H54 (cell line): ENCODE results near the gene UST.

Experiments
- DNase-seq: peaks from one replicate; pipeline ENCODE4 v3.0.0; 2011; ENCODE audit warnings: low spot score, mixed read lengths; ENCODE audit not compliant: insufficient read length
- FAIRE-seq: peaks from 3 replicates; lab custom pipeline; 2011; peaks lifted over from hg19 to GRCh38; lab: Jason Lieb, UNC
- POLR2A ChIP-seq: IDR thresholded peaks from 2 replicates; pipeline ENCODE4 v1.6.1; 2011; ENCODE audit warnings: low read depth, mild to moderate bottlenecking, low read length

UST gene

GRCh38 chr6:148790404-148790803 is 43.6 kb downstream of the UST start:
- TF ChIP-seq POLR2A, result no peak
- FAIRE-seq, result no peak
- DNase-seq, result no peak

GRCh38 chr6:148790817-148791216 is 44.0 kb downstream of the UST start:
- TF ChIP-seq POLR2A, result no peak
- no peak for FAIRE-seq
- no peak for DNase-seq

- no peak for FAIRE-seq
- no peak for TF ChIP-seq POLR2A
These were observed 44.5 kb downstream of the UST start for GRCh38 chr6:148791372-148791771.

GRCh38 chr6:148793721-148794120 is 46.9 kb downstream of the UST start:
- FAIRE-seq (no peak), DNase-seq (no peak)
- TF ChIP-seq POLR2A, result no peak

More at GRCh38 chr6:148791372-148791771, 44.5 kb downstream of the UST start:
- no peak for DNase-seq

GRCh38 chr6:148794797-148795196 is 48.0 kb downstream of the UST start:
- DNase-seq, result no peak
- no peak for FAIRE-seq
- no peak for TF ChIP-seq POLR2A

GRCh38 chr6:148795563-148795962 is 48.7 kb downstream of the UST start:
- TF ChIP-seq POLR2A, result no peak
- no peak for DNase-seq
- FAIRE-seq, result no peak

- no peak for TF ChIP-seq POLR2A
- FAIRE-seq, result no peak
These were observed 52.8 kb downstream of the UST start for GRCh38 chr6:148799647-148800046.

GRCh38 chr6:148800536-148800935 is 53.7 kb downstream of the UST start:
- FAIRE-seq, result no peak
- no peak for DNase-seq
- no peak for TF ChIP-seq POLR2A

More at GRCh38 chr6:148799647-148800046, 52.8 kb downstream of the UST start:
- no peak for DNase-seq

GRCh38 chr6:148803979-148804378 is 57.1 kb downstream of the UST start:
- TF ChIP-seq POLR2A, result no peak
- DNase-seq (no peak), FAIRE-seq (no peak)

GRCh38 chr6:148805777-148806176 is 58.9 kb downstream of the UST start:
- FAIRE-seq (no peak), DNase-seq (no peak)
- no peak for TF ChIP-seq POLR2A

GRCh38 chr6:148807784-148808183 is 61.0 kb downstream of the UST start:
- FAIRE-seq, result no peak

GRCh38 chr6:148808786-148809304 is 62.0 kb downstream of the UST start:
- no peak for TF ChIP-seq POLR2A
- FAIRE-seq, result no peak

More at GRCh38 chr6:148807784-148808183, 61.0 kb downstream of the UST start:
- TF ChIP-seq POLR2A, result no peak
- no peak for DNase-seq

GRCh38 chr6:148811459-148811858 is 64.6 kb downstream of the UST start:
- no peak for FAIRE-seq
- no peak for DNase-seq
- TF ChIP-seq POLR2A, result no peak

More at GRCh38 chr6:148808786-148809304, 62.0 kb downstream of the UST start:
- no peak for DNase-seq

GRCh38 chr6:148814082-148814790 is 67.4 kb downstream of the UST start:
- DNase-seq (no peak), FAIRE-seq (no peak)
- TF ChIP-seq POLR2A, result no peak

- FAIRE-seq, result no peak
- no peak for DNase-seq
- TF ChIP-seq POLR2A, result no peak
These were observed 68.0 kb downstream of the UST start for GRCh38 chr6:148814869-148815268.

GRCh38 chr6:148816117-148816516 is 69.3 kb downstream of the UST start:
- no peak for DNase-seq
- TF ChIP-seq POLR2A, result no peak
- FAIRE-seq, result no peak
